SK-N-SH (cell line): ENCODE results near the gene MIOS. TPM values are rescaled to one million over a fixed set of nuclear protein-coding genes. Genes with fewer than 3 reads are reported as not detected.

Experiments
- CTCF ChIA-PET: fragments of 300-600, 350-600 bp; formaldehyde crosslinking; extraction: SDS; loops from one replicate; lab custom pipeline; 2021; lab: Yijun Ruan, JAX
- POLR2A ChIA-PET: fragments of 350-600 bp; sonication (Branson Sonifier 250); formaldehyde crosslinking; extraction: SDS; loops from one replicate; lab custom pipeline; 2020; ENCODE audit warnings: antibody characterized with exemption, inconsistent platforms; lab: Yijun Ruan, JAX
- DNase-seq: peaks from one replicate; pipeline ENCODE4 v3.0.0; 2012
- H2AFZ ChIP-seq: fragments of 200-600 bp; sonication (generic); 2 replicates; pipeline ENCODE4 v1.8.1; 2016; ENCODE audit warnings: antibody characterized with exemption, mild to moderate bottlenecking, low read depth
- H3F3A ChIP-seq: fragments of 200-600 bp; sonication (generic); replicated peaks from 2 replicates; pipeline ENCODE3; 2016; ENCODE audit warnings: antibody characterized with exemption, mild to moderate bottlenecking; ENCODE audit not compliant: insufficient read depth
- H3K27ac ChIP-seq, 2 experiments: fragments of 200-500 bp in 1 of 2; fragments of 200-600 bp in 1 of 2; sonication (Bioruptor generic) in 1 of 2; sonication (generic), shearing (Covaris generic) in 1 of 2; 2 replicates each; pipeline versions ENCODE4 v1.5.1 to v1.6.1; 2014 to 2016; ENCODE audit warnings: low read depth in 2 of 2, inconsistent platforms in 1 of 2, low read length in 1 of 2, mild to moderate bottlenecking in 1 of 2, mixed read lengths in 1 of 2
- H3K27me3 ChIP-seq: fragments of 200-600 bp; sonication (generic), shearing (Covaris generic); 2 replicates; pipeline ENCODE4 v1.6.1; 2016; ENCODE audit warnings: mixed run types; ENCODE audit not compliant: insufficient read depth
- H3K36me3 ChIP-seq, 2 experiments: fragments of 200-500 bp in 1 of 2; fragments of 200-600 bp in 1 of 2; sonication (Bioruptor generic) in 1 of 2; sonication (generic) in 1 of 2; replicated peaks in 1 of 2; 2 replicates each; pipeline versions ENCODE3 to v1.5.1; 2014 to 2016; ENCODE audit warnings: low read length in 1 of 2, mild to moderate bottlenecking in 1 of 2; ENCODE audit not compliant: insufficient read depth in 2 of 2, control insufficient read depth in 1 of 2
- H3K4me1 ChIP-seq, 2 experiments: fragments of 200-500 bp in 1 of 2; fragments of 200-600 bp in 1 of 2; sonication (Bioruptor generic) in 1 of 2; sonication (generic), shearing (Covaris generic) in 1 of 2; 2 replicates each; pipeline versions ENCODE4 v1.5.1 to v1.6.1; 2014 to 2016; ENCODE audit warnings: low read depth in 1 of 2, low read length in 1 of 2, mixed run types in 1 of 2; ENCODE audit not compliant: insufficient read depth in 2 of 2, control insufficient read depth in 1 of 2
- H3K4me2 ChIP-seq: fragments of 200-600 bp; sonication (generic), shearing (Covaris generic); 2 replicates; pipeline ENCODE4 v1.6.1; 2017; ENCODE audit warnings: mixed run types
- H3K4me3 ChIP-seq, 2 experiments: fragments of 200-500 bp in 1 of 2; fragments of 200-600 bp in 1 of 2; sonication (Bioruptor generic) in 1 of 2; sonication (generic), shearing (Covaris generic) in 1 of 2; 2 replicates each; pipeline versions ENCODE4 v1.5.1 to v1.8.1; 2014 to 2016; ENCODE audit warnings: low read depth in 2 of 2, inconsistent platforms in 1 of 2, low read length in 1 of 2, mild to moderate bottlenecking in 1 of 2, mixed read lengths in 1 of 2, moderate library complexity in 1 of 2
- H3K79me2 ChIP-seq: fragments of 200-600 bp; sonication (generic); 2 replicates; pipeline ENCODE4 v1.8.1; 2017; ENCODE audit warnings: mild to moderate bottlenecking; ENCODE audit not compliant: insufficient read depth
- H3K9ac ChIP-seq: fragments of 200-600 bp; sonication (generic); 2 replicates; pipeline ENCODE4 v1.6.1; 2017; ENCODE audit warnings: mixed run types
- H3K9me2 ChIP-seq: fragments of 200-600 bp; sonication (generic); 2 replicates; pipeline ENCODE4 v1.6.1; 2017; ENCODE audit warnings: mixed run types
- H3K9me3 ChIP-seq: fragments of 200-600 bp; sonication (generic); 2 replicates; pipeline ENCODE4 v1.6.1; 2017; ENCODE audit warnings: mixed run types, mild to moderate bottlenecking, moderate library complexity
- H4K20me1 ChIP-seq: fragments of 200-600 bp; sonication (generic); 2 replicates; pipeline ENCODE4 v1.6.1; 2017; ENCODE audit warnings: mild to moderate bottlenecking, mixed run types; ENCODE audit not compliant: insufficient read depth
- CHD2 ChIP-seq: fragments of 150-350 bp; IDR thresholded peaks from 2 replicates; pipeline ENCODE4 v1.6.1; 2018; ENCODE audit warnings: low read length; ENCODE audit not compliant: partially characterized antibody
- FOXJ3 ChIP-seq: sonication (generic); formaldehyde crosslinking; IDR thresholded peaks from 2 replicates; pipeline ENCODE4 v1.5.1; 2020; ENCODE audit warnings: mild to moderate bottlenecking, missing genetic modification reagents
- FOXM1 ChIP-seq: IDR thresholded peaks from 2 replicates; pipeline ENCODE4 v1.4.0; 2012; ENCODE audit warnings: low read depth, mild to moderate bottlenecking
- JUND ChIP-seq: IDR thresholded peaks from 2 replicates; pipeline ENCODE4 v1.4.0; 2012
- MEF2A ChIP-seq: IDR thresholded peaks from 2 replicates; pipeline ENCODE4 v1.4.0; 2012; ENCODE audit warnings: low read depth, borderline replicate concordance
- MXI1 ChIP-seq: IDR thresholded peaks from 2 replicates; pipeline ENCODE4 v1.6.1; 2012; ENCODE audit warnings: mild to moderate bottlenecking, low read depth, low read length, improper control_type of control experiment
- NRF1 ChIP-seq: IDR thresholded peaks from 2 replicates; pipeline ENCODE4 v1.6.1; 2012; ENCODE audit warnings: low read depth, mild to moderate bottlenecking, low read length
- POLR2AphosphoS5 ChIP-seq: IDR thresholded peaks from 2 replicates; pipeline ENCODE4 v1.6.1; 2012; ENCODE audit warnings: low read depth, low read length
- RCOR1 ChIP-seq: fragments of 150-350 bp; IDR thresholded peaks from 2 replicates; pipeline ENCODE4 v1.6.1; 2017; ENCODE audit warnings: antibody characterized with exemption, low read length
- RFX5 ChIP-seq: IDR thresholded peaks from 2 replicates; pipeline ENCODE4 v1.6.1; 2012; ENCODE audit warnings: mild to moderate bottlenecking, improper control_type of control experiment, low read length
- SIN3A ChIP-seq: IDR thresholded peaks from 2 replicates; pipeline ENCODE4 v1.6.1; 2012; ENCODE audit warnings: low read depth, mild to moderate bottlenecking, low read length, moderate library complexity, borderline replicate concordance
- SMC3 ChIP-seq: IDR thresholded peaks from 2 replicates; pipeline ENCODE4 v1.6.1; 2012; ENCODE audit warnings: low read depth, low read length, improper control_type of control experiment
- TAF1 ChIP-seq: IDR thresholded peaks from 2 replicates; pipeline ENCODE4 v1.6.1; 2012; ENCODE audit warnings: low read depth, mild to moderate bottlenecking, low read length, moderate library complexity, borderline replicate concordance
- TCF12 ChIP-seq: IDR thresholded peaks from 2 replicates; pipeline ENCODE4 v1.4.0; 2012
- TEAD4 ChIP-seq: IDR thresholded peaks from 2 replicates; pipeline ENCODE4 v1.4.0; 2012; ENCODE audit warnings: mild to moderate bottlenecking, borderline replicate concordance; ENCODE audit not compliant: insufficient read depth
- YY1 ChIP-seq: IDR thresholded peaks from 2 replicates; pipeline ENCODE4 v1.4.0; 2012; ENCODE audit warnings: low read depth, mild to moderate bottlenecking
- WGBS: methylation state at CpG from one replicate; pipeline ENCODE4 v1.1.6; 2017; ENCODE audit warnings: low lambda C conversion rate; 5-methylcytosine and 5-hydroxymethylcytosine counted together
- polyA plus RNA-seq, 3 experiments: library from polyadenylated mRNA; depleted of rRNA; stranded (reverse); fragments of >200 nt; gene quantifications; 2 replicates each; pipeline ENCODE4 v1.2.3, GENCODE V29; 2012
- TF ChIP-seq, protein P1 (sequence below): fragments of 150-350 bp; IDR thresholded peaks from 2 replicates; pipeline ENCODE4 v1.6.1; 2016; ENCODE audit warnings: mild to moderate bottlenecking, low read depth, low read length
- TF ChIP-seq, protein P2 (sequence below): fragments of 200-600 bp; sonication (generic); IDR thresholded peaks from 2 replicates; pipeline ENCODE4 v1.6.1; 2017; ENCODE audit warnings: antibody characterized with exemption, mild to moderate bottlenecking, moderate library complexity
- TF ChIP-seq, protein P3 (sequence below): IDR thresholded peaks from 2 replicates; pipeline ENCODE4 v1.4.0; 2012; ENCODE audit warnings: low read depth, borderline replicate concordance
- TF ChIP-seq, protein P4 (sequence below): IDR thresholded peaks from 2 replicates; pipeline ENCODE4; 2012

Gene MIOS
- polyA plus RNA-seq, 1 of the 3 experiments (the other 2 are of a cell fraction) = 16.4 TPM

DNA sequence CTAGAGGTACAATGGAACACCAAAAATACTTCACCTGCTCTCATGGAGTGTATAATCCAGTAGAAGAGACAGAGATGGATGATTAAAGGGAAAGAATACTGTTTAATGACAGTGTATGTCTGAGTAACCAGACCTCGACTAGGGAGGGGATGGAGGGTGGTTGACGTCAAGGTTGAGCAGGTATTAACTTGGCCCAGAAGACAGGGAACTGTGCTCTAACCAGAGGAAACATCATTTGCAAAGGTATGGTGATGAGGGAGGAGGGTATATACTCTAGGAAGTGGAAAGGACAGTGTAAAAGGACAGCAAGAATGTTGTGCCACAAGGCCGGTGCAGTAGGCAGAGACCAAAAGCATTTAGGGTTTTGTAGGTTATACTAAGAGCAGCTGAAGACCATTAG lies 2.9 kb downstream of the MIOS start:
- WGBS = 86% methylated on average over 3 of the region's 3 CpGs
- H3K9me3 ChIP-seq = no peaks in the 10 kb centered on the region
- no peaks in the 10 kb centered on the region for H4K20me1 ChIP-seq
- H3K79me2 ChIP-seq = peaks cover 74% of the 10 kb centered on the region
- 0 out of 2 replicates have a peak overlapping the region, but pooled peaks have one; percentile 77 for H3K4me2 ChIP-seq
- H3K4me3 ChIP-seq = peak overlapping the region in 1 of 2 experiments; percentile 86; a peak in 1 of 4 replicates
- H2AFZ ChIP-seq = no peak overlapping the region
- H3K36me3 ChIP-seq = peaks cover 26 to 60% of the 10 kb centered on the region in 2 experiments
- CTCF ChIA-PET = no interaction called here
- peak overlapping the region in 1 of 2 experiments; percentile 43; a peak in 1 of 4 replicates for H3K27ac ChIP-seq
- DNase-seq = no peak
- no peaks in the 10 kb centered on the region for H3K9me2 ChIP-seq
- peaks cover 12% of the 10 kb centered on the region for H3F3A ChIP-seq
- peaks cover 13 to 21% of the 10 kb centered on the region in 2 experiments; a peak in 3 of 4 replicates for H3K4me1 ChIP-seq
- H3K27me3 ChIP-seq = no peaks in the 10 kb centered on the region
- no peak overlapping the region for H3K9ac ChIP-seq
- POLR2A ChIA-PET = no interaction called here
- TF ChIP-seq SIN3A = no peak
- TF ChIP-seq CHD2 = no peak
- TF ChIP-seq FOXM1 = no peak
- no peak for TF ChIP-seq TEAD4
- TF ChIP-seq TAF1 = no peak
- TF ChIP-seq, protein P1, sequence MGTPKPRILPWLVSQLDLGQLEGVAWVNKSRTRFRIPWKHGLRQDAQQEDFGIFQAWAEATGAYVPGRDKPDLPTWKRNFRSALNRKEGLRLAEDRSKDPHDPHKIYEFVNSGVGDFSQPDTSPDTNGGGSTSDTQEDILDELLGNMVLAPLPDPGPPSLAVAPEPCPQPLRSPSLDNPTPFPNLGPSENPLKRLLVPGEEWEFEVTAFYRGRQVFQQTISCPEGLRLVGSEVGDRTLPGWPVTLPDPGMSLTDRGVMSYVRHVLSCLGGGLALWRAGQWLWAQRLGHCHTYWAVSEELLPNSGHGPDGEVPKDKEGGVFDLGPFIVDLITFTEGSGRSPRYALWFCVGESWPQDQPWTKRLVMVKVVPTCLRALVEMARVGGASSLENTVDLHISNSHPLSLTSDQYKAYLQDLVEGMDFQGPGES = no peak
- no peak for TF ChIP-seq JUND
- TF ChIP-seq, protein P2, sequence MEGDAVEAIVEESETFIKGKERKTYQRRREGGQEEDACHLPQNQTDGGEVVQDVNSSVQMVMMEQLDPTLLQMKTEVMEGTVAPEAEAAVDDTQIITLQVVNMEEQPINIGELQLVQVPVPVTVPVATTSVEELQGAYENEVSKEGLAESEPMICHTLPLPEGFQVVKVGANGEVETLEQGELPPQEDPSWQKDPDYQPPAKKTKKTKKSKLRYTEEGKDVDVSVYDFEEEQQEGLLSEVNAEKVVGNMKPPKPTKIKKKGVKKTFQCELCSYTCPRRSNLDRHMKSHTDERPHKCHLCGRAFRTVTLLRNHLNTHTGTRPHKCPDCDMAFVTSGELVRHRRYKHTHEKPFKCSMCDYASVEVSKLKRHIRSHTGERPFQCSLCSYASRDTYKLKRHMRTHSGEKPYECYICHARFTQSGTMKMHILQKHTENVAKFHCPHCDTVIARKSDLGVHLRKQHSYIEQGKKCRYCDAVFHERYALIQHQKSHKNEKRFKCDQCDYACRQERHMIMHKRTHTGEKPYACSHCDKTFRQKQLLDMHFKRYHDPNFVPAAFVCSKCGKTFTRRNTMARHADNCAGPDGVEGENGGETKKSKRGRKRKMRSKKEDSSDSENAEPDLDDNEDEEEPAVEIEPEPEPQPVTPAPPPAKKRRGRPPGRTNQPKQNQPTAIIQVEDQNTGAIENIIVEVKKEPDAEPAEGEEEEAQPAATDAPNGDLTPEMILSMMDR = no peak
- TF ChIP-seq, protein P3, sequence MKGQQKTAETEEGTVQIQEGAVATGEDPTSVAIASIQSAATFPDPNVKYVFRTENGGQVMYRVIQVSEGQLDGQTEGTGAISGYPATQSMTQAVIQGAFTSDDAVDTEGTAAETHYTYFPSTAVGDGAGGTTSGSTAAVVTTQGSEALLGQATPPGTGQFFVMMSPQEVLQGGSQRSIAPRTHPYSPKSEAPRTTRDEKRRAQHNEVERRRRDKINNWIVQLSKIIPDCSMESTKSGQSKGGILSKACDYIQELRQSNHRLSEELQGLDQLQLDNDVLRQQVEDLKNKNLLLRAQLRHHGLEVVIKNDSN = no peak
- TF ChIP-seq TCF12 = no peak

DNA sequence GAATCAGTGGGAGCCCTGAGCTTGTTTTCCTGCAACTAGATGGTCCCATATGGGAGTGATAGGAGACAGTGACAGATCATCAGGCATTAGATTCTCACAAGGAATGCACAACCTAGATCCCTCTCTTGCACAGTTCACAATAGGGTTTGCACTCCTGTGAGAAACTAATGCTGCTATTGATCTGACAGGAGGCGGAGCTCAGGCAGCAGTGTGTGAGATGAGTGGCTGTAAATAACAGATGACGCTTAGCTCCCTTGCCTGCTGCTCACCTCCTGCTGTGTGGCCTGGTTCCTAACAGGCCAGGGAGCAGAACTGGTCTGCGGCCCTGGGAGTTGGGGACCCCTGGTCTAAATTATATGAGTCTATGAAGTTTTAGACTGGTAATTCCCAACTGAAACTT lies 3.9 kb downstream of the MIOS start:
- H3K9me3 ChIP-seq = no peaks in the 10 kb centered on the region
- no peak overlapping the region for H3K27ac ChIP-seq
- ChIA-PET CTCF (interaction anchor here (1.2 kb wide), 1 partner anchor 24 kb away, joined by 5 read pairs; no protein-coding TSS in a partner anchor), POLR2A (no interaction called here)
- H3K4me3 ChIP-seq = peak overlapping the region in 1 of 2 experiments; percentile 14; a peak in 1 of 4 replicates
- peaks cover 82% of the 10 kb centered on the region for H3K79me2 ChIP-seq
- no peaks in the 10 kb centered on the region for H3K27me3 ChIP-seq
- H3K4me1 ChIP-seq = peaks cover 12 to 21% of the 10 kb centered on the region in 2 experiments; a peak in 3 of 4 replicates
- no peaks in the 10 kb centered on the region for H4K20me1 ChIP-seq
- H2AFZ ChIP-seq = no peak overlapping the region
- peaks cover 8% of the 10 kb centered on the region for H3F3A ChIP-seq
- TF ChIP-seq MEF2A (no peak), POLR2AphosphoS5 (no peak), CHD2 (no peak), RCOR1 (no peak), NRF1 (no peak), RFX5 (no peak), YY1 (no peak), TCF12 (no peak), TEAD4 (no peak), MXI1 (no peak), SMC3 (no peak), JUND (no peak), FOXJ3 (CRISPR knock-in tag) (no peak)
- TF ChIP-seq, protein P4, sequence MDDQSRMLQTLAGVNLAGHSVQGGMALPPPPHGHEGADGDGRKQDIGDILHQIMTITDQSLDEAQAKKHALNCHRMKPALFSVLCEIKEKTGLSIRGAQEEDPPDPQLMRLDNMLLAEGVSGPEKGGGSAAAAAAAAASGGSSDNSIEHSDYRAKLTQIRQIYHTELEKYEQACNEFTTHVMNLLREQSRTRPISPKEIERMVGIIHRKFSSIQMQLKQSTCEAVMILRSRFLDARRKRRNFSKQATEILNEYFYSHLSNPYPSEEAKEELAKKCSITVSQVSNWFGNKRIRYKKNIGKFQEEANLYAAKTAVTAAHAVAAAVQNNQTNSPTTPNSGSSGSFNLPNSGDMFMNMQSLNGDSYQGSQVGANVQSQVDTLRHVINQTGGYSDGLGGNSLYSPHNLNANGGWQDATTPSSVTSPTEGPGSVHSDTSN = no peak
- peaks cover 31 to 70% of the 10 kb centered on the region in 2 experiments for H3K36me3 ChIP-seq
- no peak for DNase-seq
- no peaks in the 10 kb centered on the region for H3K9me2 ChIP-seq
- no peak overlapping the region for H3K9ac ChIP-seq
- WGBS = 97% methylated on average over 3 of the region's 3 CpGs
- H3K4me2 ChIP-seq = no peak overlapping the region
